Hindlimb muscle (tissue), 1 donor: Measurements from ENCODE around the gene CASTOR1. TPM values are rescaled to one million over a fixed set of nuclear protein-coding genes. Genes with fewer than 3 reads are reported as not detected.
A peak's percentile ranks its signal among the peaks of the same experiment; 100 is the strongest.
"Not testable (repeated sequence)": the region's sequence is repeated elsewhere in the genome, so short reads cannot be mapped to it uniquely, and the experiment has no call there.

Experiments used
- DNase-seq: peaks from one replicate; pipeline ENCODE4 v3.0.0-alpha.2; 2013
- polyA plus RNA-seq: library from polyadenylated mRNA; unstranded; fragments of 120-200 nt; gene quantifications from one replicate; pipeline ENCODE4 v1.2.1, GENCODE V29; 2013; ENCODE audit not compliant: insufficient read length

CASTOR1 gene
- 5.4 TPM for polyA plus RNA-seq

GRCh38 chr22:30289141-30289979 is at the start of gene CASTOR1:
Gene CASTOR1 (minus strand): TSS chr22:30289505. CDS start chr22:30289497, 8 bp downstream.
- peak; percentile 98 for DNase-seq

- no peak for DNase-seq
Measured at GRCh38 chr22:30338802-30339201, 49.5 kb upstream of the CASTOR1 start.

- DNase-seq: not testable (repeated sequence)
Measured at GRCh38 chr22:30338341-30338740, 49.0 kb upstream of the CASTOR1 start.

- no peak for DNase-seq
Measured at GRCh38 chr22:30337461-30337778, 48.1 kb upstream of the CASTOR1 start.

DNA sequence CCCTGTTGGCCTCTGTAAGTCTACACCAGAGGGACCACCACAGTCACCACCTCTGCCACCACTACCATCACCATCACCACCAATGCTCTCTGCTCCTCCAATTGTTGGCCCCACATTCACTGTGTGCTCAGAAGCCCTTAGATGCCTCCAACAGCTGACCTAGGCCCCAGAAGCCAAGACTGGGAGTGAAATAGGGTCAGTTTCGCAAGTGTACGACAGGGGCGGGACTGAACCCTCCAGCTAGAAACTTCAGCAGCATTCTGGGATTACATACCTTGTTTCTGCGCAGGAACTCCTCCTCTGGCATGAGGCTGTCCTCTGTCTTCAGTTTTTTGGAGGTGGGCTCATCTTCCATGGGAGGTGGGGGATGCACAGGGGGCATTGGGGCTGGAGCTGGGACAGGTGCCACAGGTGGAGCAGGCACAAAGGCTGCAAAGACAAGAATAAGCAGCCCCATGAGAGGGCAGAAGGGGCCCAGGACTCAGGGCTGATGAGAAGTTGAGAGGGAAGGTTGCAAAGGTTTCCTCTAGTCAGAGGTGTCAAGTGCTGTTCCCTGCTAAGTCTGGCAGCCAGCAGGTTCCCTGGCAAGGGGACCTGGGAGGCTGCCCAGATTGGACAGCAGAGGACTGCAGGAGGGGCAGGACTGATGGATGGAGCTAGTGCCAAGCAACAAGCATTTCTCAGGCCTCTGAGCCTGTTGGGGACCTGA is 47.6 kb upstream of the CASTOR1 start:
- DNase-seq: no peak

GRCh38 chr22:30335236-30335635 is 45.9 kb upstream of the CASTOR1 start:
- no peak for DNase-seq

DNA sequence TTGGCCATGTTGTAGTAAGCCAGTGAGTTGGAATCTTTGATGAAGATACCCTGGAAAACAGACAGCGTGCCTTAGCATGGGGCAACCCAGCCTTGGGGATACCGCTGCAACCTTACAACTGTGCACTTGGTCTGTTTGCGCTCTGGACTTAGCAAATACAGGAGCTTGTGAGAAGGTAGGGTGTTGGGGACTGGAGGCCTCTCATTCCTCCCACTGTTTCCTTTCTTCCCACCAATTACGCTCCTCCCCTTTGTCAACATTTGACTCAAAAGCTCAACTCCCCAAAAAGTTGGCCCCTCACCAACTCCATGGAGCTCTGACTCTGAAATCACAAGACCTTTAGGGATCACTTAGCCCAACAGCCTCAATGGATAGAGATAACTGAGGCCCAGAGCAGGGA is 45.3 kb upstream of the CASTOR1 start:
- no peak for DNase-seq

DNA sequence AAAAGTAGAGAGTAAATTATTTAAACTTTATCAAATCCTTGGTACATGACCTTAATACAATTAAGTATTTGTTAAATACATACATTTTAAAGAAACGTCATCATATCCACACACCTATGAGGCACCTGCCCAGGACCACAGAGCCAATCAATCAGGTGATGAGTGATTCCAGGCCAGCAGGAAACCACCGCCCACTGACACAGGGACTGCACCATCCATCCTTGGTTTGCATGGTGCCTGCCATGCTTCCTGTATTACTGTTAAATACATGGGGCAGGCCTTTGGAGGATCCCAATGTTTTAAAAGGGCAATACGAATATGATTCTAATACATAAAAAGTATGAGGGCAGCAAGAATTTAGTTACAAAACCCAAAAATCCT is 44.4 kb upstream of the CASTOR1 start:
- DNase-seq: no peak

DNA sequence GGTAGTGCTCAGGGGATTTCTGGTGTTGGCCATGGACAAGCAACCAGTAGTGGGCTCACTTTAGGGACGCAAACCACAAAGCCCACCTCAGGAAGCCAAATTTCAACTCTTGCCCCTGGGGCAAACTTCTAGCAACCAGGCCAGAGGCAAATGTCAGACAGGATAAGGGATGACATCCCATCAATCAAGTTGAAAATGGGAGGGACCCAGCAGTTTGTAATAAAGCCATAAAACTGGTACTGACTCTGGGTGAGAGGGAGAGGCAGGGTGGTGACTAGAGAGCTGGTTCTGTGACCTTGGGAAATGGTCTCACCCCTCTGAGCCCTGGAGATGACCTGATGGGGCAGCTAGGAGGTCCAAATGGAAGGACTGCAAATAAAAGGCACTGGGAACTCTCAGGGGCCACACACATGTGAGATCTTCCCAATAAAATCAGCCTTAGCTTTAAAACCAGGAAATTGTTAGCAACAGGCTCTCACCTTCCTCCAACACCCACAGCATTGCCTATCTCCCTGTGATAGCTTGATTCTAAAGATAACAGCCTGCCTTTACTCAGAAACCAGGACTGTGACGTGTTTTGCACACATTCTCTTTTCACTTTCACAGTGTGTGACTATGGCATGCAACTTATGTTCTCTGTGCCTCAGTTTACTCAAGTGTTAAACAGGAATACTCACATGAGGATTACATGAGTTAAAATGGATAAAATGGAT is 43.8 kb upstream of the CASTOR1 start:
- no peak for DNase-seq

GRCh38 chr22:30332551-30332950 is 43.2 kb upstream of the CASTOR1 start:
- no peak for DNase-seq

- DNase-seq: no peak
Measured at GRCh38 chr22:30328466-30329049, 39.3 kb upstream of the CASTOR1 start.

- DNase-seq: no peak
Measured at GRCh38 chr22:30327864-30328345, 38.6 kb upstream of the CASTOR1 start.

- DNase-seq: peak; percentile 93
Measured at GRCh38 chr22:30326706-30327362, 37.5 kb upstream of the CASTOR1 start, which contains the start of gene TBC1D10A. Gene TBC1D10A (minus strand): TSS chr22:30326941. CDS start chr22:30326881, 60 bp downstream.

- DNase-seq: no peak
Measured at GRCh38 chr22:30326255-30326705, 37.0 kb upstream of the CASTOR1 start.

- DNase-seq: no peak
Measured at GRCh38 chr22:30325724-30326254, 36.5 kb upstream of the CASTOR1 start.

DNA sequence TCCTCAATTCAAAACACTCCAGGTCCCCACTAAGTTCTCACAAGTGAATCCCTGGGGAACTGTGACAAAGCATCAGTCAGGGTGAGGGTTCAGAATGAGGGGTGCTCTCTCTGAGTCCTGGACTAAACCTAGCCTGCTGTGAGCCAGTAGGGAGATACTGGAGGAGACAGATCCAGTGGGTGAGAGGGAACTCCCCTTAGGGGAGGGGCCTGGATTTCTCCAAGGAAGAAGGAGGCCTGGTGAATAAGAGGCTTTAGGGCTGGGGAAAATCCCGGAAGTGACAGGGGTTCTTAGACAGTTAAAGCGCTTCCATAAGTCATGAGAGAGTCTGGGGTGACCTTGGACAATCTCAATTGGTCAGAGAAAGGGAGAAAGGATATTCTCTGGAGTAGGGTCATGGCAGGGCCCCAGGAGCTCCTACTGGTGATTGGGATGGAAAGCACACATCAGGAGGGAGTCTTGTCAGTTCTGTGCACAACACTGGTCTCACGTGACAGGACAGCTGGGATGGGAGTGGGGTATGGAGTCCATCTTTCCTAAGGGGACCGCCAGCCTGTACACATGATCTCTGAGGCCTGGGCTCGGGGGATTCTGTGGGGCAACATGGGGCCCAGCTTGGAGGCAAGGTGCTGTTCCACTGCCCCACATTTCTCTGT is 35.9 kb upstream of the CASTOR1 start:
- no peak for DNase-seq

GRCh38 chr22:30324014-30324730 is 34.9 kb upstream of the CASTOR1 start:
- no peak for DNase-seq

GRCh38 chr22:30323246-30323645 is 33.9 kb upstream of the CASTOR1 start:
- no peak for DNase-seq

DNA sequence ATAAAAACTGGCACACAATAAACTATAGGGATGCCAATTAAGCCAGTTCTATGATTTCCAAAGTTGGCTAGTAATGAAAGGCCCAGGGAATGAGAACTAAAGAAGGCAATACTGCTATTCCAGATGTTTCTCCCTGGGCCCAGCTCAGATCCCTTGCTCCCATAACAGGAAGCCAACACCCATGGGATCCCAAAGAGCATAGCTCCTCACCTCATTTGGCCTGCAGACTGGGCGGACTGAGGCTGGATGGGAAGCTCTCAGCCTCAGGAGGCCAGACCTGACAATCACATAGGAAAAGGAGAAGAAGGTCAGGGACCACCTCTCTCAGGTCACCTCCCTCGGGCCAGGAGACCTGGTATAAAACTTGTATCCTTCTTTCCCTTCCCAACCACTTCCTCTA is 32.2 kb upstream of the CASTOR1 start:
- DNase-seq: no peak

GRCh38 chr22:30320021-30320556 is 30.8 kb upstream of the CASTOR1 start:
- DNase-seq: no peak
